Measurements from ENCODE around the gene MPHOSPH9.

MPHOSPH9 gene

DNA sequence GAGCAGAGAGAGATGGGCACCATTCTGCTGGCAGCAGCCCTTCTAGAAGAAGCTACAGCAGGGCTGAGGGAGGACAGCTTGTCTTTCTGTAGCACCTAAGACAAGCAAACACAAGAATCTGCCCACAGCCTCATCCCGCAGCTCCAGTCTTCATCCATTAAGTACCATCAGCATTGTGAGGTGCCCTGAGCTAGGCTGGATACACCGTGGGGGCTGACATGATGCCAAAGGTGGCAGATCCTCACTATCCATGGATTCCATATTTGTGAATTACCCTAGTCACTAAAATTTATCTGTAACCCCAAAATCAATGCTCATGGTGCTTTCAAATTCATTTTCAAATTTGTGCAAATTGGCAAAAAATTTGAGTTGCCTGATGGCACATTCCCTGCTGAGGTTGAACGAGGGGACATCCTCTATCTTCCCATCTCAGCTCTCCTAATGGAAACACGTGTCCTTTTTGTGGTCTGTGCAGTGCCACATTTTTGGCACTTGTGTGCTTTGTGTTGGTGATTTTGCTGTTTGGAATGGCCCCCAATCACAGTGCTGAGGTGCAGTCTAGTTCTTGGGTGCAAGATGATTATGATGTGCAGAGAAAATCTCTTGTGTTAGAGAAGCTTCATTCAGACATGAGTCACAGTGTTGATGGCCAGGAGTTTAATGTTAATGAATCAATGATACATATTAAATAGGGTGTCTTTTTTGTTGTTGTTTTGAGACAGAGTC is 89.0 kb downstream of the MPHOSPH9 start:
- no peak for DNase-seq

GRCh38 chr12:123142921-123143735 is 89.8 kb downstream of the MPHOSPH9 start:
- DNase-seq = no peak

DNA sequence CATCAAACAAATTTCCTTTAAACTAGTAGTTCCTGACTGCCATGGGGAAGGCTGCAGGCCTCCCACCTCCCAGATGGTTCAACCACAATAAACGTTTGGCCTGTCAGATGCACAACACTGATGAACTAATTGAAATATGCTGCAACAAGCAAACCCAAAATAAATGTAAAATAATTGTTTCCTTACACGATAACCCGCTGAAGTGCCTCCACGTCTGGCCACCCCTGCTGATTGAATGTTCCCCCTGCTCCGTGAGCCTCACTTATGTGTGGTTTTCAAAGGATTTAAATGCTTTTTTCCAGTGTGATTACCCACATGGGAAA is 90.5 kb downstream of the MPHOSPH9 start:
- no peak for DNase-seq

- DNase-seq = no peak
These were observed 91.1 kb downstream of the MPHOSPH9 start for GRCh38 chr12:123141615-123142517.

DNA sequence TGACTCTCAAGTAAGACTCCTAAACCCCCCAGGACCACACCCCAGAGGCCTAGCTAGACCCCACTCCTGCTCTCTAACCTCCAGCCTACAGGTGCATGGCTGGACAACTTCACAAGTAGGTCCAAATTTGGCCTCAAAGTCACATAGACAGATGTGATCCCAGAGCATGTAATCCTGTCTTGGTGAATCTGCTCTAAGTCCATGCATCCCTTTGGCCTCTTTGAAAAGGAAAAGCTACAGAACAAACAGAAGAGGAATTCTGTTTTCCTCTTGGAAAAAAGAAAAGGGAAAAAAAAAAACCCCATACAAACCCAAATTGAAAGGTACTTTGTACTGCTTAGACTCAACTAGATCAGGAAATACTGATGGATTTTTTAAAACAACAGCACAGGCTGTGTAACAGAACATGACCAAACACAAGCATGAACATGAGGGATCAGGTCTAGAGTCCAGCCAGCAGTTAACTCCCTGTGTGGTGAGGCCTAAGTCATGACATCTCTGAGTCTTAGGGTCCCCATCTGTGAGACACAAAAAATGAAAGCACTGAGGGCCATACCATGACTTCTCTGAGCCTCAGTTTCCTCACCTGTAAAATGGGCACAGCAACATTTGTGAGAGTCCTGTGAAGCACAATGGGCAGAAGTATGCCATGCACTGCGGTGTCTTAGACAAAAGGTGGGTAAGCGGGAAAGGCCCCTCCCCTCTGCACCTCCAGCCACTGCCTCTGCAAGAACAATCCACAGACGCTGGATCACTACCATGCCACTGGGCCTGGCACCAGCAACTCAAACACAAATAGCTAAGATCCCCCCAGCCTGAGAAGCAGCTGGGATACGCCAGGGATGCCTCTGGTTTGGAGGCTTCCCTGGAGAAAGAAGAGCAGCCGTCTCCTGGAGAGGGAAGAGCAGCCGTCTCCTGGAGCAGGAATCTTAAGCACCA is 92.0 kb downstream of the MPHOSPH9 start:
- no peak for DNase-seq

DNA sequence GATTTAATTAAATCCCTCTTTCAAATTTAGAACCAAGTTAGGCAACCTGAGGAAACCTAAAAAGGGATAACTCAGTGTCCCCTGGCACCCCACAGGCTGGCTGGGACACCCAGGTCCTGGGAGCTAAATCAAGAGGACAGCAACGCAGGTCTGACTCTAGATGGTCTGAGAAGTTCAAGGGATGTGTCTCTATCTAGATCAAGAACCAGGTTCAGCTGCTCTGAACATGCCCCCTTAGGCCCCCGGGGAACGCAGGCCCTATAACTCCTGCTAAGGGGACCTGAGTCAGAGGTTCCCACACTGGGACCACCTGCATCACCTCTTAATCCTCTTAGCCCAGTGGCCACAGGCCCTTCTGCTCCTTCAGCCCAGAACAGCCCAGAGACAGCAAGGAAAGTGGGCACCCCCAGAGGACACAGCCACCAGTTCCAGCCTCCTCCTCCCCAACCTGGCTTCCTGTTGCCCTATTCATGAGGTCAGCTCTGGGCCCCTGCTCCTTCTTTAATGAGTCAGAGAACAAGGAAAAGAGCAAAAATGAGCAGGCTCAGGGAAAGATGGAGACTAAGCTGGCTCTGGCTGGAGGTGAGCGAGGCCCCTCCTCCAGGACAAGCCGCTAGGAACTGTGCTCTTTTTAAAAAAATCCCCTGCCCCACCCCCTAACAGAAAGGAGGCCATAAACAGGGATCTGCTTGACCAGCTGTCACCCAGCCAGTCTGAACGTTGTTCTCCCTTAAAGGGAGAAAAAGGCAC is 92.8 kb downstream of the MPHOSPH9 start:
- DNase-seq = no peak

DNA sequence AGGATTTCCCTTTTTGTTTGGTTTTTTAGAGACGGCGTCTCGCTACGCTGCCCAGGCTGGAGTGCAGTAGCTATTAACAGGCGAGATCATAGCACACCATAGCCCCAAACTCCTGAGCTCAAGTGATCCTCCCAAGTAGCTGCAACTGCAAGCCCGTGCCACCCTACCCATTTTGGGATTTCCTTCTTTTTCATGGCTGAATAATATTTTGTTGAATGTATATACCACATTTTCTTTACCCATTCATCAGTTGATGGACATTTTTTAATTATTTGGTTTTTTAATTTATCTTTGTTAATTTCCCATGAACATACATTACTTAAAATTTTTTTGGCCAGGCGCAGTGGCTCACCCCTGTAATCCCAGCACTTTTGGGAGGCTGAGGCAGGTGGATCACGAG is 97.3 kb downstream of the MPHOSPH9 start:
- DNase-seq = no peak

- no peak for DNase-seq
These were observed 98.1 kb downstream of the MPHOSPH9 start for GRCh38 chr12:123134826-123135225.

- no peak for DNase-seq
These were observed 98.7 kb downstream of the MPHOSPH9 start for GRCh38 chr12:123134271-123134671.

GRCh38 chr12:123133701-123134100 is 99.2 kb downstream of the MPHOSPH9 start:
- DNase-seq = no peak

- DNase-seq = no peak
These were observed 99.9 kb downstream of the MPHOSPH9 start for GRCh38 chr12:123132951-123133619.

DNA sequence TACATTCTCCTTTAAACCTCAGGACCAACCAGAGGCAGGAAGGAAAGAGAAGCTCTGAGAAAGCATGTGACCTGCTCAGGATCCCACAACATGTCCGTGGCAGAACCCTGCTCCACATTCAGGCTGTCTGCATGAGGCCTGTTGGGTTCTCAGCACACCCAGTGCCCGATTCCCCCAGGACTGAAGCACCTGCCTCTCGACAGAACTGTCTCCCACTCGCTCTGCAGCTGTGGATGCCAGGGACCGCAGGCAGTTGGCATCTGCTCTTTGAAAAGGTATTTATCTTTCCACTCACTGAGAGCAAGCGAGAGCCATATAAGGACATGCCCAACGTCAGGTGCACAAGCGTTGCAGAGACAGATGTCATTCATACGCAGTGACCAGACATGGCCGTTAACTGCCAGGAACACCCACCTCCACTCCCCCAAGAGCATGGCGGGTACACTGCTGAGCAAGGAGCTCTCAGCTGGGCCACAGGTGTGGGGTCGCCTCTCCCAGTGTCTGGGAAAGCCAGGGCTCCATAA is 101.0 kb downstream of the MPHOSPH9 start:
- no peak for DNase-seq

GRCh38 chr12:123131291-123131832 is 101.6 kb downstream of the MPHOSPH9 start:
- DNase-seq = no peak

GRCh38 chr12:123129621-123130020 is 103.3 kb downstream of the MPHOSPH9 start:
- DNase-seq = no peak

DNA sequence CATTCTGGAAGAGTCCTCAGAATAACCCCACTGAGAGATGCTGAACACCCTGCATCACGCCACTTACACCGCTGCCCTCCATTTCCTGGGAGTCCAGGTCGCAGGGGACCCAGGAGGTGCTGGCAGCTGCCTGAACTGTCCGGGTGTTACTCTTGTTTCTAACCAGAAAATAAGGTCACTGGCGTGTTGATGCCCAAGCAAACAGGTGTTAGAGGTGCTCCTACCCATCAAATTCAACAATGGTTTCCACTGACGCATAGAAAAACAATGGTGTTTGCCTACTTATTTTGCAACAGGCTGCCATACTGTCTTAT is 105.8 kb downstream of the MPHOSPH9 start:
- no peak for DNase-seq

DNA sequence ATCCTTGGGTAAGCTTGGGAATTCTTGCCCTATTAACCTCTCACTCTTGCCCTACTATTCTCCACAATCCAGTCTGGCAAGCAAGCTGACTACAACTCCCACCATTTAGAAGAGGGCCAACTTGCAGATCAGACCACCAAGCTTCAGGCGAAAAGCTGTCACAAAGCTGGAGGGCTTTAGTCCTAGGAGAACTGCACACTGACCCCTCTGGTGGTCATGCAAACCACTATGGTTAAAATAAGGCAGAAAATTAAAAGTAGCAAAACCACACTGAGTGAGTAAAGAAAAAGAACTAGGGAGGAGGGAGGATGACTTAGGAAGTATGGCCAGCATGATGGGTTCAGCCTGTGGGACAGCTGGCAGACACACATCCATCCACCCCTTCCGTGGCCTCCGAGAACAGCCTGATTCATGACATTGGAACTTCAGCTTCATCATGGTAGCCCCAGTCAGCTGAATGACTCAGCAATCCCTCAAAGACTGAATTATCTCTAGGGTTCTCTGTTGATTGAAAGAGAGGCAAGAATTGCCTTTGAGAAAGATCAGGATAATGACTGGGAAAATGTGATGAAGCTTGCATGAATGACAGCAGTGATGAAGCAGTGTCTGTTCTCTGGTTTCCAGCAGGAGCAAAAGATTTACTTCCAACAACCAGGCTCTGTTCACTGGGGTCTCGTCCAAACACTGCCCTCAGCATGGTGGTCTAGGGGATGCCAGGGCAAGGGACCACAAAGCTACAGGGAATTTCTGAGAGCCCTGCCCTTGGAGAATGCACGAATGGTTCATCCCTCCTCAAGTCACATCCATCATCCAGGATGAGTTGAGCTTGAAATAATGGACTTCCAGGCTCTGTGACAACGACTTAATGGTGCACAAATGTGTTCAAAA is 106.4 kb downstream of the MPHOSPH9 start:
- DNase-seq = no peak

DNA sequence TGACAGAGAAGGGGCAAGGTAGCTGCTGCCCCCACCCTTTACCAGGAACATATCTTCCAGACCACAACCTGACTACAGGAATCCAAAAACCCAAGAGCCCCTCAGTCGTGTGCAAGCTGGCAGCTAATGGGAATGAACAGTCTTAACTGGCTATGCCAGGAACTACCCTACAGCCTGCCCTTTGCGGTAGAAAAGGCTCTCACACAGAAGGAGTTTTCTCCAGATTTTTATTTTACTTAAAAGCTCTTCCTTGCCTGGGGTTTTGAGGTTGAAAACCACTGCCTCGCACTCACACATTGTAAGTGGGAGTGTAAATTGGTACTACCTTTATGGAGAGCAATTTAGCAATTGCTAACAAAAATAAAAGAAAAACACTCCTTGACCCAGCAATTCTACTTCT is 110.3 kb downstream of the MPHOSPH9 start:
- DNase-seq = no peak

- no peak for DNase-seq
These were observed 111.3 kb downstream of the MPHOSPH9 start for GRCh38 chr12:123121670-123122069.

GRCh38 chr12:123120452-123121166 is 112.3 kb downstream of the MPHOSPH9 start:
- DNase-seq = no peak

Data from NCI-H446 treated with DMSO at 0.1 percent for 48 hours (cell line).